Erythroblast (primary cell): Measurements from ENCODE around the gene SERINC5.

Experiments
- GATA1 ChIP-seq: IDR thresholded peaks from 2 replicates; pipeline ENCODE4 v1.6.1; 2011; ENCODE audit warnings: low read depth, mild to moderate bottlenecking, control low read depth, low read length, moderate library complexity
- POLR2A ChIP-seq: IDR thresholded peaks from 2 replicates; pipeline ENCODE4 v1.6.1; 2011; ENCODE audit warnings: mild to moderate bottlenecking, low read length

DNA sequence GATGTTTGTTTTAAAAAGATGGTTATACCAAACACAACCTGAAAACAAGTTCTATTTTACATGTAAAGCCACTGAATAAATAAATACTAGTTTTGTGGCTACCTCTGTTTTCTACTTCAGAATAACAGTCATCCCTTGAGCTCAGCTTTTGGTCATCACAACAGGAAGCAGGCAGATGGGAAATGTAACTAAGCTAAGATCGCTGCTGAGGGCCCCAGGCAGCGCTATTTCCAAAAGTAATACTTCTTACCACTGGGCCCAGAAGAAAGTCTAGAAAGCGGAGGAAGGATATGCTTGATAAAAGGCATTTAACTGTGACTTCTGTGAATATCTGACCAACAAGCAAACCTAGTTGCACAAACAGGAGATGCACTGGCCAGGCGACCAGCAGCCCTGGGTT, 61.4 kb downstream of the SERINC5 start:
- no peak for TF ChIP-seq POLR2A
- no peak for TF ChIP-seq GATA1
